M059J (cell line): Measurements from ENCODE around the gene ZNF684. TPM values are rescaled to one million over a fixed set of nuclear protein-coding genes. Genes with fewer than 3 reads are reported as not detected.
A peak's percentile ranks its signal among the peaks of the same experiment; 100 is the strongest.

ENCODE experiments used
- DNase-seq: peaks from one replicate; pipeline ENCODE4 v3.0.0-alpha.2; 2012; ENCODE audit warnings: low read depth
- total RNA-seq: library from RNA; depleted of rRNA; stranded (reverse); fragments of >200 nt; shearing (Covaris generic); gene quantifications from 2 replicates; pipeline ENCODE4 v1.2.3, GENCODE V29; 2014; rRNA removed

The ZNF684 gene
- total RNA-seq, 1 experiment from 2014 or later, result 6.6 TPM

GRCh38 chr1:40574805-40575204, 43.4 kb downstream of the ZNF684 start:
- DNase-seq, result peak; percentile 42

DNA sequence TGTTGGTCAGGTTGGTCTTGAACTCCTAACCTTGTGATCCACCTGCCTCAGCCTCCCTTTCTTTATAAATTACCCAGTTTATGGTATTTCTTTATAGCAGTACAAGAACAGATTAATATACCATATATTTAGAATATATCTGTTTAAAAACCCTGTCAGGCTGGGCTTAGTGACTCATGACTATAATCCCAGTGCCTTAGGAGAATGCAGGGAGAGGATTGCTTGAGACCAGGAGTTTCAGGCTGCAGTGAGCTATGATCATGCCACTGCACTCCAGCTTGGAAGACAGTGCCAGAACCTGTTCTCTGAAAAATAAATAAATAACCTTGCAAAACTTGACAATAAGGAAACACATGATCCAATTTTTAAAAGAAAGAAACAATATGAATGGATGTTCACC, 43.9 kb downstream of the ZNF684 start:
- DNase-seq, result no peak

DNA sequence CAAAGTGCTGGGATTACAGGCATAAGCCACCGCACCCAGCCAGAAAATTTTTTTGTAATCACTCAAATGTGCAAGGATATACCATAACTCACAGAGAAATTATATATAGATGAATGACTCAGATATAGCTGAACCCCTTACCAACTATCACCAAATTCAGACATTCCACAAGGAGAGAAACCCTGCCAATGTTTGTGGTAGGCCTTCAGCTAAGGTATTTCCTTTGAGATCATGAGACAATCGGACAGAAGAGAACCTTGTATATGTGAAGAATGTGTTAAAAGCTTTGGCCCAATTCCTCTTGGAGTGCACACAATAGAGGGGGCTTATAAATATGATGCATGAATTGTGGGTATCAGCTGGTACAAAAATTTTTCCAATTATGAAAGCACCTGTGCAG, 50.7 kb downstream of the ZNF684 start:
- no peak for DNase-seq

GRCh38 chr1:40583980-40584379, 52.5 kb downstream of the ZNF684 start:
- no peak for DNase-seq

GRCh38 chr1:40588586-40588985, 57.1 kb downstream of the ZNF684 start:
- DNase-seq, result no peak

DNA sequence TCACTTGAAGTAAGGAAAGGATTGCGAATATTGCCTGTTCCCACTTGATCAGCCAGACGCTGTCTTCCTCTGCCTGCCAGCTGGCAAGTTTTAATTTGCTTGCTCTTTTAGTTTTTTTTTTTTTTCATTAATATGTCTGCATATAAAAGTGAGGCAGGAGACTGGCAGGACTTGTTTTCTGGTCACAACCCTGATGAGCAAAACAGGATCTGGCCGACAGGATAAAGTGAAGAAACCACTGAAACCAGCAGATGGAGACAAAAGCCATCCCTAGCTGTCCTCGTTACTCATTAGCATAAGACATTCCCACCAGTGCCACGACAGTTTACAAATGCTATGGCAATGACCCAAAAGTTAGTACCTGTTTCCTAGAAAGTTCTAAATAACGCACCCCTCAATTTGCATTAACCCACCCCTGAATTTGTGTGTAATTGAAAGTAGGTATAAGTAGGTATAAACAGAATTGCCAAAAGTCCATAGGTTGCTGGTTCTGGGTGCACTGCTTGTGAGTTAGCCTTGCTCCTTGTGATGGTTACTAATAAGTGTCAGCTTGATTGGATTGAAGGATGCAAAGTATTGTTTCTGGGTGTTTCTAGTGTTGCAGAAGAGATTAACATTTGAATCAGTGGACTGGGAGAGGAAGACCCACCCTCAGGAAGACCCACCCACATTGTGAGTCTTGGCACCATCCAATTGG, 60.8 kb downstream of the ZNF684 start:
- peak; percentile 53 for DNase-seq

DNA sequence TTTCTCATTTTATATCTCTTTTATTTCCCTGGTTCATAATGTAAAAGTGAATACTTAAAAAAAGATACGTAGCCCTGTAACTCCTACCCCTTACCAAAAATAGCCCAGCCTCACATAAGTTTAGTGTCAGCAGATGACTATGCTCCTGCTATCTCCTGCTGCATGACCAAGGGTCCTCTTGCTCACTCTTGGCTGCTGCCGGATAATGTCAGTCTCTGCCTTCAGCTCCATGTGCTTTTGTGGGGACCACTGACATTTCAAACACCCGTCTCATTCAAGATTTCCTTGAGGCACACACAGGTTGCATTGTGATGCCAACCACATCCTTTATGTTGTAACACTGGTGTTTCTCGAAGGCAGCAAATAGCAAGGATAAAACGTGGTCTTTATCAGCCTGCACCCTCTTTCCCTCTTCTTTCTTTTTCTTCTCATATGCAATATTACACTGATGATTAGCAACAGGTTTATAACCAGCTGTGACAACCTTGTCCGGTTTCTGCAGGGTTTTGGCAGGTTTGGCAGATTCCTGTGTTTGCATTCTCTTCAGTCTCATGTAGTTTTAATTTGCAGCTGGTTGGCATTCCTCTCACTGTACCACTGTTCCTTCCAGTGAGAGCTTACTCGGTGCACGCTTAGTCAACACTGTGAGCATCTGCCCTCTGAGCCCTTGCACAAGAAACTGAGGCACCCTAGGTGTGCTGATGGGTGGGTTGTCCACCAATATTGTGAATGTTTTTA, 62.2 kb downstream of the ZNF684 start:
- no peak for DNase-seq

DNA sequence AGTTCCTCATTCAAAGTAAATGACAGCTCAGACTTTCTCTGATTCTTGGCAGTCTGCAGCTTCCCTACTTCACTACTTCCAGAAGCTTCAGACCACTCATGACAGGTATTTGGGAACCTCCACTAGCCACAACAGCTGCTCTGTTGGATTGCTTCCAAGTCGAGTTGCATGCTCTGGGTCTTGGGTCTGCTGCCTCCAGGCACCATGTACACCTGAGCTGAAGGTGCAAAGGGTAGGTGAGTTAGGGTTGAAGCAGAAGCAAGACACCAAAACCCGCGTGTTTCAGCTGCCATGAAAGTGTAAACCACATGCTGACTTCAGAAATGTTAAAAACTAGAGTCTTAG, 62.7 kb downstream of the ZNF684 start:
- no peak for DNase-seq

GRCh38 chr1:40595623-40596022, 64.2 kb downstream of the ZNF684 start:
- no peak for DNase-seq

Other genes starting within 250 kb of the ZNF684 start
- gene COL9A2, start 214.4 kb upstream of the ZNF684 start, total RNA-seq, result 2.8 and 11.1 TPM in 2 replicates
- gene SMAP2, start 157.9 kb upstream of the ZNF684 start, total RNA-seq, result 33.1 and 35.4 TPM in 2 replicates
- gene ZFP69B, start 81.2 kb upstream of the ZNF684 start, total RNA-seq, result 2.2 and 2.5 TPM in 2 replicates
- gene ZFP69, start 54.3 kb upstream of the ZNF684 start, total RNA-seq, result 3.6 and 4.4 TPM in 2 replicates
- gene EXO5, start 22.9 kb upstream of the ZNF684 start, total RNA-seq, result 13.8 and 15.9 TPM in 2 replicates
- gene RIMS3, start 134.0 kb downstream of the ZNF684 start, total RNA-seq, result 0.64 and 1.6 TPM in 2 replicates
- gene NFYC, start 160.1 kb downstream of the ZNF684 start, total RNA-seq, result 24.9 and 38.1 TPM in 2 replicates